ENCODE results near the gene PSMB8.

DNA sequence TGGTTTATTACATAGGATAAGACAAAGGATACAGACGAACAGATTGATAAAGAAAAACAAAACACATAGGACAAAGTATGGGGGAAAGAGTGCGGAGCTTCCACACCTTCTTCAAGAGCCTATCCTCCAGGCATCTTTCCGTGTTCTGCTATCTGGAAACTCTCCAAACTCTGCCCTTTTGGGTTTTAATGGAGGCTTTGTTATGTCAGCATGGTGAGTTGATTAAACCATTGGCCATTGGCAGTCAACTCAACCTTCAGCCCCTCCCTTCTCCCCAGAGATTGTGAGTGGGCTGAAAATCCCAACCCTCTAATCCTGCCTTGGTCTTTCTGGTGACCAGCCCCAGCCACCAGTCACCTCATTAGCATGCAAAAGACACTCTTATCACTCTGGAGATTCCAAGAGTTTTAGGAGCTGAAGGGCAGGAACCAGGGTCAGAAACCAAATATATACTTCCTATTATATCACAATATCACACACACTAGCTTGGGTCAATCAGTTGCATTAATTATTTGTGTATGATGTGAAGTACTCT is 50.9 kb downstream of the PSMB8 start:
- no peak for TF ChIP-seq HDGF (IDR thresholded peaks at IDR 0.05; ENCODE audit: borderline replicate concordance)
- no peak for TF ChIP-seq SP1 (IDR thresholded peaks at IDR 0.05)
